HUDEP-2 (cell line): ENCODE data around the gene ITGB8.
"Not testable (repeated sequence)": the region's sequence is repeated elsewhere in the genome, so short reads cannot be mapped to it uniquely, and the experiment has no call there.

Experiments used
- DNase-seq, 76 experiments: peaks; one replicate each; lab custom pipeline; 2025; ENCODE audit not compliant: unreplicated experiment in 76 of 76; lab: John Stamatoyannopoulos, UW

Gene ITGB8

DNA sequence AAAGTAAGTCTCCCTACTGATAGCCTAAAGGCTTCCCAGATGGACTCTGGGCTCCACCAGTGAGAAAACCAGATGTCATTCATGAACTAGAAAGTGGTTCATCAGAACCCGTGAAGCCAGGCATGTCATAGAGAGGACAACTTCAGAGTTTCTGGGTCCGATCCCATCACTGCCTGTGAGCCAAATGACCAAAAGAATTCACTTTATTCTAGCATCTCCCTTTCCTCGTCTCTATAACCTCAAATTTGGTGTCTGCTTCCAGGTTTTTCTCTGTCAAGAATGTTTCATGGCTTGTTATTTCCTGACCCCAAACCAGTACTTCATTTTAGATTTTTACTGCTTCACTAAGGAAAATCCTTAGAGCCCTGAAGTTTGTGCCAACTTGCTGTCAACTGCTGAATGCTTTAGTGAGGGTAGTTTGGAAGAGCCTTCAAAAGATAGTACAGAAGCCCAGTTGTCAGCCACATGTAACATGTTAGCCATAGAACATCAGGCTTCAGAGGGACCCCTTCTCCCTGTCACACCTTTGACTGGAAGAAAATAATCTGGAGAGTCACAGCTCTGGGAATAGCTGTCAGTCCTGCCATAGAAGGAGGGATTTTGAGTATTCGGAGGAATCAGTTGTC is 34.0 kb downstream of the ITGB8 start:
- no peak for DNase-seq

DNA sequence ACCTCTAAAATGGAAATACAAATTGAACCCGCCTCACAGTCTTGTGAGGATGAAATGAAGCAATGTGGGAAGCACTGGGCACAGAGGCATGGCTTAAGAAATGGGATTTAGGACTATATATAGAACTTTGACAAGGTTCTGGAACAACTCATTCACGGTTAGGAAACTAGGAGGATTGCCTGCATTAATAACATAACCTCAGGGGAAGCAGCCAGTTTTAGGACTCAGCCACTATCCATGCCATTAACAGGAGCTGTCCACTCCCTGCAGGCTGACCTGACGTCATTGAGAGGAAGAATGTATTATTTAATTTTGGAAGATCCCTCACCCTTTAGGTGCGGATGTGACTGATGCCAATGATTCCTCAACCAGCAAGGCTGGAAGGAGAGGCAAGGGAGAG is 34.8 kb downstream of the ITGB8 start:
- no peak for DNase-seq

DNA sequence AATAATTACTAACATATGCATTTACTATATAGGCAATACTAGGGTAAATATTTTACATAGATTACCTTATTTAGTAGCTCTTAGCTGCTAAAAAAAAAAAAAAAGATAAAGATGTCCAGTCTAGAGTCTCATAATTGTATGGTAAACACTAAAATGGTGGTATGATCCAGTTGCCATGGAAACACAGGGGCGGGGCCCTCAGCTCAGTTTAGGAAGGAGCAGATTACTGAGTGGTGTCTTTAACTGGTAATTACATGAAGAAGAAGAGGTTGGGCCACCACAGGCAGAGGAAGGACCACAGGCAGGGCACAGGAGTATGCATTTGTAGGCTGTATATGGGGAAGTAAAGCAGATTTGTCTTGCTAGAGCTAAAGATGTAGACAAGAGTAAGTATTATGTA is 43.7 kb downstream of the ITGB8 start:
- no peak for DNase-seq

DNA sequence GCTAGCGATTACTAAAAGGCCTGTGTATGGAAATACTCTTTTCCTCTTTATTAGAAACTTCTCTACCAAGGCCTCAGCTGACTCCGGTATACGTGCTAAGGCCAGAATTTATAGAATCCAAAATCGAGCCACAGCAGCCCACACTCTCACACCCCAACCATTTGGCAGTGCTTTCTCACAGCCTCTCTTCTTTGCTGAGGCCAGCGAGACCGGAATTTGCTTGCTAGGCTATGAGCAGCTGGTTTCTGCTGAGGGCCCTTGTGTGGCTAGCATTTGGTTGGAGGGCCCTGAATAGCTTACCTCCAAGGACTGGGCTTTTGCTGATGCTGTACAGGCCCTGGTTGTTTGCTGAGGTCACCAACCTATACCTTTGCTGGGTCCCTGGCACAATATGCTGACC is 46.1 kb downstream of the ITGB8 start:
- DNase-seq: no peak

DNA sequence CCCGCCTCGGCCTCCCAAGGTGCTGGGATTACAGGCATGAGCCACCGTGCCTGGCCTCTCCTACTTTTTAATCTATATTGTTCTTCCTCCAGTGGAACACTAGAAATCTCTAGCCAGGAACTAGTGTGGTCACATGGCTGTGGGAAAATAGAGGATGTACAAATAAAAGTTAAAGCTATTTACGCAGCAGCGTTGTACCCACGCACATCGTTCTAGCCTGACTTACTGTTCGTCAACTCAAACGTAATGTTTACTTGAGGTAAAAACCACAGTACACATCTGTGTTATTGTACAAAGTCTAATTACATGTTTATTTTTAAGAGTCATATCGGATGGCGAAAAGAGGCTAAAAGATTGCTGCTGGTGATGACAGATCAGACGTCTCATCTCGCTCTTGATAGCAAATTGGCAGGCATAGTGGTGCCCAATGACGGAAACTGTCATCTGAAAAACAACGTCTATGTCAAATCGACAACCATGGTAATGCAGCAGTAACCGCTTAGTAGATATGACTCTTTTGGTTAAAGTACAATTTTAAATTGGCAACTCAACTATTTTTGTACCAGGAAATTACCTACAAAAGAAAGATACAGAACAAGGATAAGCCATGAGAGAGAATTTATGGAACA is 50.8 kb downstream of the ITGB8 start:
- no peak for DNase-seq

DNA sequence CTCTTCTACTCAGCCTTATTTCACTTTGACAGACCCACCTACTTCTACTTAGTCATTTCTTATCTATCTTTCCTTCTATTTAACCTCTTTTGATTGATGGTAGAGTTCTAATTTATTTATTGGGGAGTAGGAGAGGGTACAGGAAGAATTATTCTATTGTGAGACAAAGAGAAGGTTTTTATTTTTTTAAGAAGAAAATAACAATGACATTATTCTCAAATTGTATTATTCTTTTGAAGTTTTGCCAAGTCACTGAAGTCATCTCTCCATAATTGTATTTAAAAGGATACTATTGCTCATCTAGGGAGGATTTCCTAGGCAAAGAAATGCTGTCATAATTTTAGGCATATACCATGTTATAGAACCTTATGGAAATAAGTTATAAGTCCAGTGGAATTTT is 52.7 kb downstream of the ITGB8 start:
- no peak for DNase-seq

DNA sequence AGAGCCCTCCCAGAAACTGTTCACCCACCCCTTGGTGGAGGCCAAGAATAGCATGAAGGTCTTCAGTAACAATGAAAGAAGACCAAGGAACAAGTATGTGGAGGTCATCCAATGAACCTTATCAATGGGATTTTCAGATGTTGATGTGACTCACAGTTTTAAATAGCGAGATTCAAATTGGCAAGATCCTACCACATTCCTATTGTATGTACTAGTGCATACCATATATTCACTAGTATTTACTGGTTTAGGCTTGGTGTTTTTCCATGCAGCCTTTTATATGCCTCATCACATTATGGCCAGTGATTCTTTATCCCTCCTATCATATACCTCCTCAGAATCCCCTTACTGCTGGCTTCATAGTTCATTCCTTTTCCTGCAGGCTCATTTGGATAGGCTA is 54.4 kb downstream of the ITGB8 start:
- no peak for DNase-seq

DNA sequence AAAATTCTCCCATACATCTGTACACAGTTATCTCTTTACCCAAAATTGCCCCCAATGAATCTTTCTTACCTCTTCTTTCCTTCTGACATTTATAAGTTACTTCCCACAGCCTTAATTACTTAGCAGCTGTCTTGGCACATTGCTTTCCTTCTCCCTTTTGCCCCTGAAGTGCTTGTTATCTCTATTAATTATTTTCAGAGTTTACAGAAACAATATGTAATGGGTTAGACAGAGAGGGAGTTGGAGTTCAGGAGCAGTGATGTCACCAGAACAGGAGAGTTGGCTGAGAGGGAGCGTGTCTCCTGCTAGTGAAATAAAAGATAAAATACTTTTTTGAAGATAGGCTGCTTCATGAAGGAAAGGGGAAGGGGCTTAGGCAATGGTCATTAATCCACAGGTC is 57.4 kb downstream of the ITGB8 start:
- no peak for DNase-seq

DNA sequence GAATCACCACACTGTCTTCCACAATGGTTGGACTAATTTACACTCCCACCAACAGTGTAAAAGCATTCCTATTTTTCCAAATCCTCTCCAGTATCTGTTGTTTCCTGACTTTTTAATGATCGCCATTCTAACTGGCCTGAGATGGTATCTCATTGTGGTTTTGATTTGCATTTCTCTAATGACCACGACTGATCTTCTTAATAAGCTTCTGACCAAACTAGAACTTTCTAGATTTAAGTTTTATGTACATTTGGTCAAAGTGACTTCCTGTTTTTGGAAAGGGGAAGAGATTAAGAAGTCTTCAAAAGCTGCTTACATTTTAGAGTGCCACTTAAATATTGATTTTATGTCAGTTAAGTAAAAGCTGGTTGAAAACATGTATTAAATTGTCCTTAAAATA is 58.5 kb downstream of the ITGB8 start:
- not testable (repeated sequence) for DNase-seq

DNA sequence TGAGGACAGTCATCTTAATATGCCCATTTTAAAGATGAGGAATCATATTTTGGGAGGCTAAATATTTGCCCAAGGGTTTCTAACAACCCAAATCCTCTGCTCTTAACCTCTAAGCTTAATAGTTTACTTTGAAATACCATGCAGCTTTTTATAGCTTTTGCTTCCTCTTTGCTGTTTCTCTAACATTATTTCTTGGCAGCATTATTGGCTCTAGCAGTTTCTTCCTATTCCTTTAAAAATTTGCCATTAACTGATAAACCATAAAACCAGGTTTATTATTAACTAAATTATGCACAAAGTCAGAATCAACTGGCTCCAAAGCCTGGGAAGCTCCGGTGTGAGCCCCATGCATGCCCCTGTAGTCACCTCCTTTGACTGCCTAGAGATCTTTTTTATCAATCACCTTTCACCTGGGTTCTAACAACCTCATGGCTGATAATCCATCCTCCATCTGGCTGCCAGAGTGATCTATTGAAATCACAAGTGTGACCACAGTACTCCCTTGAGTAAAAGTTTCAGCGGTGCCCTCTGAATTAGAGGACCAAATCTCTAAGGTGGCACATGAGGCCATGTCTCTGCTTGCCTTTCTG is 62.4 kb downstream of the ITGB8 start:
- no peak for DNase-seq

DNA sequence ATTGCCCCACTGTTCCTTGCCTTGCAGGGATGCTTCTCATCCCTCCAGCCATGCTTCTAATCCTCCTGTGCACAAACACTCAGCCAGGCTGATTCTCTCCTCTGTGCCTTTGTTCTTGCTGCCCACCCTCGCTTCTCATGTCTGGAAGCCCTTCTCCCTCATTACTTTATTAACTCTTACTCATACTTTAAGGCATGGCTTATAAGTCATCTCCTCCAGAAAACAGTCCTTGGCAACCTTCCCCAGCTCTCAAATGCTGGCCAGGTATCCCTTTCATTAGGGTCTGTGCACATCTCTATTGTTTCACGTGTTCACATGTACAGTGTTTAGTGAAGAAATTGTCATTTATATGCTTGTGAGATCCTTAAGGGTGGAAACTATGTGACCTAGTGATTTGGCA is 62.9 kb downstream of the ITGB8 start:
- no peak for DNase-seq

DNA sequence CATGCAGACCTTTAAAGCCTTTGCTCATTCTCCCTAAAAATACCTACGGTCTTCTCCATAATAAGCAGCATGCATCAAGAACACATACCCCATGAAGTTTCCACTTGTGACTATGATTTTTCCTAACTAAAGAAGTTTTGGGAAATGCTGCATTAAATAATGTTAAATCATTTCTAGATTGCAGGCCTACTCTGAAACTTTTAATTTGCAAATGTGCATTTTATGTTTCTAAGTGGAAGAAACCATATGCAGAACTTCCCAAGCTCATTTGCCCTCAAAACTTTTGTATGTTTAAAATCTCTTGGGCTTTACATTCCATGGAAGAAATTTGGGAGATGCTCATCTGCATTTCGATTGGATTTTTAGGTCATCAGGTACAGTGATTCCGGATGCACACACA is 63.6 kb downstream of the ITGB8 start:
- DNase-seq: no peak

DNA sequence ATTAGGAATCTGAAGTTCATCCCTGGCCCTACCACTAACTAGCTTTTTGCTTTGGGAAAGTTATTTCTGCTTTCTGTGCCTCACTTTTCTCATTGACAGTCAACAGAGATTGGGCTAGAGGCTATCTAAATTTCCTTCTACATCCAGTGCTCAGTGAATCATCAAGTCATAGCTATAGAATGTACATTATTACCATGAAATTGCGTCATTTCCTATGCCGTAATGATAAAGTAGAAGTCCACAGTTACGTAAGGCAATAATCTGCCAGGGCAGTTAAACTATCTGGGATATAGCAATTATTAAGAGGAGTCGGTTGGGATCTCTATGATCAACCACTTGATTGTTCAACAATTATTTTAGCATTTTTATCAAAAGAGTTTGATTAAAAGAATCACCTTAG is 64.4 kb downstream of the ITGB8 start:
- no peak for DNase-seq

DNA sequence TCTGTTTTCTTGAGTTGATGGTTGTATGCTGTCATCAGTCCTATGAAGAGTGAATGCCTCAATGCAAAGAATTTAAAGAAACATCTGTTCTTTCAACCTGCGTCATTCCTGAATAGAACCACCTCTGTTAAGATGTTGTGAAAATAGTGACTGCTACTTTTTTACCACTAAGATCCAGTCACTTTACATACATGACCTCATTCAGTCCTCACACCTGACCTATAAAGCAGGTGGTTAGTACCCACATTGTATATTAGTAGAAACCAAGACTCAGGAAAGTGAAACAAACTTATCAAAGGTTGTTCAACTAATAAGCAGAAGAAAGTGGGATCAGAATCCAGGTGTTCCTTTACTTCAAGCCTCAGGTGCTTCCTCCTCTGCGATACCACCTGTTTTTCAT is 64.8 kb downstream of the ITGB8 start:
- no peak for DNase-seq

DNA sequence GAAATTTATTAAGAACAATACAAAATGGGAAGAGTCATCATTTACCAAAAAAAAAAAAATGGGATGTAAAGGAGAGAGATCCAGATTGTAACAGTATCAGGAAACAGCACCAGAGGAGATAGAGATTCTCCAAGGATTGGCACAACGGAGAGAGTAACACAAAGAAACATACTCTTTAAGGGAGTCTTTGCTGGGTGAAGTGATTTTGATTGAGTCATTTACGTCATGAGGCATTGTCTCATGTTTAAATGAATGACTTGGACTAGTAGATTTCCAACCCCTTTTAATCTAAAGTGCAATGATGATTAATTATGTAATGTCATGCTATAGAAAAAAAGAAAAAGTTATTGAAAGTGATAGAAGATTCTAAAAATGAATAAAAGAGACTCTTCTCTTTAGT is 68.8 kb downstream of the ITGB8 start:
- no peak for DNase-seq

DNA sequence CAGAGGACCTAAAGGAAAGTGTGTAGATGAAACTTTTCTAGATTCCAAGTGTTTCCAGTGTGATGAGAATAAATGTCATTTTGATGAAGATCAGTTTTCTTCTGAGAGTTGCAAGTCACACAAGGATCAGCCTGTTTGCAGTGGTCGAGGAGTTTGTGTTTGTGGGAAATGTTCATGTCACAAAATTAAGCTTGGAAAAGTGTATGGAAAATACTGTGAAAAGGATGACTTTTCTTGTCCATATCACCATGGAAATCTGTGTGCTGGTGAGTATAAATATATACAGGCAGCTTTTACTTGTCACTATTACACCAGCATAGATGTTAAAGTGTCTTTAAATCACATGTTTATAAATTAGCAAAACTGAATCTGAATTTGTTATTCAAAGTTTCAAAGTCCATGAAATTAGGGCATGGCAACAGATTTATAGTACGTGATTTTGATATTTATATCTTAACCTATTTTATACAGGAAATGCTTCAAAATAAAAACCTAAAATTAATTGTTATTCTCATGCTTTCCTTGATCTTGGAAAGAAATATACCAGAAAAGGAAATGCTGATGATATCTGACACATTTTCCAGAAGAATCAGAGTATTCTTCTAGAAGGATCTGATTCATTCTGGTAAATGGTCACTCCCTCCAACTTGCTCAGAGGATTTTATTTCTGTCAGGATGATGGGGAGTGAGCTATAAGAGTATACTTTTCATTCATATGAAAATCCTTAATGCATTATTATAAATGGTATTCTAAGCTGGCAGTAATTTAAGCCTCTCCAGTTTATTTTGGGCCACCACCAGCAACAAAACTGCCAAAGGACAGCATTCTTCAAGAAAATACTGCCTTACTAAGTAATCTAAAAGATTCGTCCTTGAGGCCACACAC is 71.4 kb downstream of the ITGB8 start:
- DNase-seq: no peak

DNA sequence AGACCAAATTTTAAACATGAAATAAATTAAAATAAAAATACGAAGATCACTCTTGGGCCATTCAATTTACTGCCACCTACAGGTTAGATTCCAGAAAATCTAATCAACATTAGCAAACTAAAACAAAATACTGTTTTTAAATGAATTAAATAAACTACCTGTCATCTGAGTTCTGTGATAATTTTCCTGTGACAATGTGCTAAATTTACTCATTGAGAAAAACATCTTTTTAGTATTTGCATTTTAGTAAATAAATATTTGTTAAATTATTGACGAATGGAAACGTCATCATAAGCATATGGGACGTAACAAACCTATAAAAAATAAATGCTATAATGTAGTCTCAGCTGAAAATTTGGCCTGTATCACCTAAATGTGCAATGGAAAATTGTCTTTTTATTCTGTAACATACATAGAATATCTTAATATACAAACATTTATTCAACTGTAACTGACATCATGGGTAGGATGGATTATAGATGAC is 72.1 kb downstream of the ITGB8 start:
- no peak for DNase-seq

DNA sequence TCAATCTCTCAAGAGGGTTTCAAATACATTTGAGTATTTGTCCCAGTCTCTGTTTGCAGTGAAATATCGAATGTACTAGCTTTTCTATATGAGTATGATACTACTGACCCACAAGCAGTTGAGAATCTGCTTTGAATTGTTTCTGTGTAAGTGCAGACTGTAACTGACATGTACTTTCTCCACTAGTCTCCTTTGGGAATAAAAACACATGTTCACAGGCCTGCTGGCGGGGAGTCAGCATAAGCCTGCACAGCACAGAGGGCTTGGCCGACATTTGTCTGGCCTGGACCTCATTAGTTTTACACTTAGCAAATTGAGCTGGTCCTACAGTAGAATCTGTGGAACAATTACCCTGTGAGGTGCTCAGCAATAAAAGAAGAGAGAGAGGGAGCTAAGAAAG is 72.6 kb downstream of the ITGB8 start:
- no peak for DNase-seq

DNA sequence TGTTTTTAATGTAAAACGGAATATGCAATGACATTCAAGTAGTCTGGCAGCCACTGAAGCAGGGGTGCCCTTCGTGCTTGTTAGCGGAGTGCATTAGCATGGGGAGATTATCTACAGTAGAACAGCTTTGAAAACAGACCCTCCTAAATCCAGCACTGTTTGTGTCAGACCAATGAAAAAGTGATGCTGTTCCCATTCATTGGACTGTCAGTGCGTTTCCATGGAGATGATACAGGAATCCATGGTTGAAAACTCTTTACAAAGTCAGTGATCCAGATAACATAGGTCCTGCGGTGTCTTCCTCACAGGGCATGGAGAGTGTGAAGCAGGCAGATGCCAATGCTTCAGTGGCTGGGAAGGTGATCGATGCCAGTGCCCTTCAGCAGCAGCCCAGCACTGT is 73.6 kb downstream of the ITGB8 start:
- DNase-seq: no peak

DNA sequence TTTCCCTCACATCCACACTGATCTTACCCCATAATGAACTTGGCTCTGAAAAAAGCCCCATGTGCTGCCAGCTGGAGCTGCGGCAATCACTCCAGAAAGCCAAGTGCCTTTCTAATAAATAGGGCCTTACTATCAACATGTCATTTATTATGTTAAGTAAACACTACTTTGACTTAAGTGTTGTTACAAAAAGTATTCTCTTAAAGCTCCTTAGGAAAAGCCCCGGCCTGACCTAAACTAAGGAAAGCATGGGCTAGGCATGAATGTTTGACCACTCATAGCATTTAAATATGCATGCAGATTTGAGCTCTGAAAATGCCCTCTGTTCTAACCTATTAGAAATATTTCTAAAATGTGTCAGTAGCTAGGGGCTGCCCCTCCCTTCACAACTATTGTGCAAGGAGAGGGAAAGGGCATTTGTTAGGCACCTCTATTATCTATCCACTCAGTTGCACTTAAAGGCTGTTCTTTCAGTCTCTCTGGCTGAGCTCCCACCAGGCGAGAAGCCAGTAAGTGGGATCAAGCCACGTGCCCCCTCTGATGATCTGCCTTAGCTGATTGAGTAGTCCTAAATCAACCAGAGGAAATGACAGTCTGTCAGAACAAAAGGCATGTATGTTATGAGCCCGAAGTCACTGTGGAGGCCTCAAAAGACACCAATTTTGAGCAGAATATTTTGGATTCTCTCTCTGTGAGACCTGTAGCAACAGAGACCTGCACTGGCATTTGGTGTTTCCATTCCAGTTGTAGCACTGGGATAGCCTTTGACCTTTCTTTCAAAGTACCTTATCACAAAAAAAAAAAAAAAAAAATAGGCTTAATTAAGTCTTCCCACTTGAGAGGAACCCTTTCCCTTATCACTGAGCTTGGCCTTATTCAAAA is 77.1 kb downstream of the ITGB8 start:
- DNase-seq: peak in 4 of 76 experiments; percentile 1 to 50 (median 23)

DNA sequence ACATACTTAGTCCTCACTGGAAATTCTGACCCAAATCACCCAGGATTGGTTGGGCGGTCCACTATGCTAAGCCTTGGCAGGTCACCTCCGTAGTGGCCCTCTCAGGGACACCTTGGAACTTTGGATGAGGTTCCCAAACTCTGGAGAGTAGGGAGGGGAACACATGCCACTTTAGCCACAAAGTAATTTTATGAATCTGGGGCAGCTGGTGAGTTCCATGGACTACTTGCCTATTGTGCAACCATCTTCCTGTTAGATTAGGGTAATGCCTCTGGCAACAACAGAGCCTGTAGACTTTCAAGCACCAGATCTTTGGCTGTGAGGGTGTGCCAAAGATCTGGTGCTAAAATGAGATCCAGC is 77.7 kb downstream of the ITGB8 start:
- DNase-seq: no peak
